Measurements from ENCODE around the gene MTG2.
A peak's percentile ranks its signal among the peaks of the same experiment; 100 is the strongest.
"Not testable (repeated sequence)": the region's sequence is repeated elsewhere in the genome, so short reads cannot be mapped to it uniquely, and the experiment has no call there.

The MTG2 gene

DNA sequence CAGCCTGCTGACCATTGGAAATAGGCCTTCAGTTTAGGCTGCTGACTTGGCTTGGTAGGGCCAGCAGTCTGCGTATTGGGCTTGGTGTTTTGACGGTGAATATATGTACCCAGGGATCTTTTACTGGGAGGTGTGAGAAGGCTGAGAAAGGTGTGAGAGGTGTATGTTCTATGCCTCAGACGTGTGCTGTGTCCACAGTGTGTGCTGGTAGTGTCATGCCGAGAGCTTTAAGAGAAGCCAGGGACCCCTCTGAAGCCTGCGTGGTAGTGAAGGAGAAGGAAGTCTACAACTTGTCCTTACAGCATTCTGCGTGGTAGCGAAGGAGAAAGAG is 37.2 kb upstream of the MTG2 start:
- DNase-seq (ENCODE audit: low spot score): no peak

DNA sequence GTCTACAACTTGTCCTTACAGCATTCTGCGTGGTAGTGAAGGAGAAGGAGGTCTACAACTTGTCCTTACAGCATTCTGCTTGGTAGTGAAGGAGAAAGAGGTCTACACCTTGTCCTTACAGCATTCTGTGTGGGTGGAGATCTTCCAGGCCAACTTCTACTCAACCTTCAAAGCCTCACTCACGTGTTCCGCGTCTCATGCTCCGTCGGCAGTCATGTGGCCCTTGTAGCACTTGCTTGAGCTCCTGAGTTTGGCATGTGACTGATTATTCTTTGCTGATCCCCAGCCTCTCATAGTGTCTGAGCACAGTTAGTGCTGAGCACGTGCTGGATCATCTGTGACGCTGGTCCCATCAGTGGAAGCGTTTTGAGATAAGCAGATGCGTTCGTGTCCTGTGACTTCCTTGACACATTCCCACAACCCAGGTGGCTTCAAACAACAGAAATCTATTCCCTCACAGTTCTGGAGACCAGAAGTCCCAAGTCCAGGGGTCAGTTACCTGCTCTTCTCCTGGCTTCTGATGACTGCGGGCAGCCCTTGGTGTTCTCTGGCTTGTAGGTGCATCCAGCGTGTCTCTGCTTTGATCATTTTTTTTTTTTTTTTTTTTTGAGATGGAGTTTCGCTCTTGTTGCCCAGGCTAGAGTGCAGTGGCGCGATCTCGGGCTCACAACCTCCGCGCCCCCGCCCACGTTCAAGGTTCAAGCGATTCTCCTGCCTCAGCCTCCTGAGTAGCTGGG is 36.6 kb upstream of the MTG2 start:
- no peak for DNase-seq (ENCODE audit: low spot score)

- DNase-seq (ENCODE audit: low spot score): no peak
These were observed 35.7 kb upstream of the MTG2 start for GRCh38 chr20:62147125-62147524.

- DNase-seq (ENCODE audit: low spot score): no peak
These were observed 35.3 kb upstream of the MTG2 start for GRCh38 chr20:62147528-62147927.

- DNase-seq (ENCODE audit: low spot score): not testable (repeated sequence)
These were observed 34.4 kb upstream of the MTG2 start for GRCh38 chr20:62148383-62148782.

- DNase-seq (ENCODE audit: low spot score): no peak
These were observed 33.9 kb upstream of the MTG2 start for GRCh38 chr20:62148908-62149314.

DNA sequence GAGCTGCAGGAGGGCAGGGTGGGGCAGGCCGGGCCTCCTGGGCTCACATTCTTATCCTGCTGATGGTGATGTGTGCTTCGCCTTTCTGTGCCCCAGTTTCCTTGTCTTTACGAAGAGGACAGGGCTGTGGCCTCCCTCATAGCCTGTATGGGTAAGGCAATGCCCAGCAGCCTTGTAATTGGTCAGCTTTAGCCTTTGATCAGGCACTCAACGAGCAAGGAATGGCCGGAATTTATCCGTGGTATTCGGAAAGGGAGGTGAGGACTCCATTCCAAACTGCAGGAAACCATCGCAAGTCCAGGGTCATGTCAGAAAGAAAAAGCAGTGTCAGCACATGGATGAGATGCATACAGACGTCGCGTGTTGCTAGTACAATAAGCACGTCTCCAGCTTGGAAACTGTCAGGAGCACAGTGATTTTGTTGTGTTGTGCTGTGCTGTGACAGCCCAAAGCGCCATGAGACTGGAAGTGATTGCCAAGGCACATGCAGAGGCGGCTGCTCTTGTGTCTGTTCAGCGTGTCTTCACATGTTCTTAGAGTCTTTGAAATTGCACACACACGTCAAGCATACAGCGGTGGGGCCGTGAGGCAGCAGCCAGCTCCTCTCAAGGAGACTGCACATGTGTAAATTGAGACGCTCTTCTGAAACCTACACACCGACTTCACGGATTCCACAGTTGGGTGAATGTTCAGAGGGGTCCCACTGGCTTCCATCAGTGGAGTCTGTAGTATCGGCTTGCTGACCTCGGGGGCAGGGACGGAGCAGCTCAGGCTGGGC is 33.1 kb upstream of the MTG2 start:
- peak; percentile 41 for DNase-seq (ENCODE audit: low spot score)

DNA sequence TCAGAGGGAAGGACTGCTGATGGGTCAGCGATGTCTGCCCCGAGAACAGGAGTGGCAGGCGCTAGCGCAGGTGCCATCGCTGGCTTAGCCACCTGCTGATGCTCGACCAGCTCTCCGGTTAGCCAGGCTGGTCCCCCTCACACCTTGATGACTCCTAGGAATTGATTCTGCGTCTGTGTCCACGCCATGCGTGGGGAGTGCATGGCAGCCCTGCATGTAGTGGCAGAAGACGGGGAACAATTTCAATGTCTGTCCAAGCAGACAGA is 32.6 kb upstream of the MTG2 start:
- no peak for DNase-seq (ENCODE audit: low spot score)

GRCh38 chr20:62151225-62151624 is 31.6 kb upstream of the MTG2 start:
- no peak for DNase-seq (ENCODE audit: low spot score)

DNA sequence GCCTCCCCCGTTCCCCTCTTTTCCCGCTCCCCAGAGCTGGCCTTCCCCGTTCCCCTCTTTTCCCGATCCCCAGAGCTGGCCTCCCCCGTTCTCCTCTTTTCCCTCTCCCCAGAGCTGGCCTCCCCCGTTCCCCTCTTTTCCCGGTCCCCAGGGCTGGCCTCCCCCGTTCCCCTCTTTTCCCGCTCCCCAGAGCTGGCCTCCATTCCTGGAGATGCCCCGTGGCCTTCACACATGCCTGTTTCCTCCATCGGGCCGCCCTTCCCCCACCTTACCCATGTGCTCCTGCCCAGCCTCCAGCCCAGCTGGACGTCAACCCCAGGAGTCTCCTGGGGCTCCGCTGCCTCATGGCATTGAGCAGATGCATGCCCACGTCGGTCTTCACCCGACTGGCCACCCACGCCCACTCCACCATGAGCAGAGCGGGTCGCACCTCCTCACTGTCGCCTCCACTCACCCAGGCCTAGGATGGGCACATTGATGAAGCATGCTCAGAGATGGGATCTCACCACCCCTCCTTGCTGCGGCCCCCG is 30.9 kb upstream of the MTG2 start:
- DNase-seq (ENCODE audit: low spot score): no peak

DNA sequence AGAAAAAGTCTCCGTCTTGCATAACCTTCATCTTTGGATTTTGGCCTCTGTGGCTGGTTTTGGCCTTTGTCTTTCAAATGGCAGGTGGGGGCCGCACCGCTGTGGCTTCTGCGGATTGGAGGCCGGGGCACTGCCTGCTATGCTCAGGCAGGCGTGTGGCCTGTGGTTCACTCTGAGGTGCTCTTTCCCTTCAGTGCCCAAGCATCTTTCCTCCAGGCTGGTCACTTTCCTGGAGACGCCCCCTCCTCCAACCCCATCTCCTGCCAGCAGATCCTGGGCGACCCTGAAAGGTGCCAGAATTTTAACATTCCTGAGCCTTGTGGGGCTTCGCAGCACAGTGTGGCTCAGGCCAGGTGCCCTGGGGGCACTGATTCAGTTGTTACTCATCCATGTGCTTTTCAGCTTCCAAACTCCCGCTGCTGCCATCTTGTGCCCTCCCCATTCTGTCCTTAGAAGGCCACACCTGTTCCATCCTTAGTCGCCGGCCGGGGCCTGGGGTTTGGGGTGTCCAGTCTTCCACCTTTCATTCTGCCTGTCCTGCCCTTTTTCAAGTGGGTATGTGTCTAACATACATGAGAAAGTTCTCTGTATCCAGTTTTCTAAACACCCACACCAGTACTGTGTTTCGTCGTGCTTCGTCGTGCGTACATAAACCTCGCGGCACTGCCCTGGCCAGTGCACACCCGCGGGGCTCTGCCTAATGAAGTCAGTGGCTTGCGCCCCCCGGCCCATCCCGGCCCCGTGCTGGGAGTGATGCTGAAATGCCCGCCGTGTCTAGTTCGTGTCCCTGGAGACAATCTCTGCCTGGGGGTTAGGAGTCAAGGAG is 27.2 kb upstream of the MTG2 start:
- DNase-seq (ENCODE audit: low spot score): peak; percentile 73

DNA sequence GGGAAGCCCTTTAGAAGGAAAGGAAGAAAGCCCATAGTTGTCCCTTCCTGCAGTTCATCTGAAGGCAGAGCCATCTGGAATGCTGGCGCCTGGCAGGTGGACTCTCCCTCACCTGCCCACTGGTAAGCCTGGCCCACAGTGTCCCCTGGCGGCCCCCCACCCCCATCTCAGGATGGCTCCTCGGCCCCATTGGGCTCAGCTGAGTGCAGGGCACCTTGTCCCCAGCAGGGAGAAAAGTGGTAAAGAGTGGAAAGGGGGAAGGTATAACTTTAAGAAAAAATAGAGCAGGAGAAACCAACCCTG is 26.6 kb upstream of the MTG2 start:
- DNase-seq (ENCODE audit: low spot score): no peak

DNA sequence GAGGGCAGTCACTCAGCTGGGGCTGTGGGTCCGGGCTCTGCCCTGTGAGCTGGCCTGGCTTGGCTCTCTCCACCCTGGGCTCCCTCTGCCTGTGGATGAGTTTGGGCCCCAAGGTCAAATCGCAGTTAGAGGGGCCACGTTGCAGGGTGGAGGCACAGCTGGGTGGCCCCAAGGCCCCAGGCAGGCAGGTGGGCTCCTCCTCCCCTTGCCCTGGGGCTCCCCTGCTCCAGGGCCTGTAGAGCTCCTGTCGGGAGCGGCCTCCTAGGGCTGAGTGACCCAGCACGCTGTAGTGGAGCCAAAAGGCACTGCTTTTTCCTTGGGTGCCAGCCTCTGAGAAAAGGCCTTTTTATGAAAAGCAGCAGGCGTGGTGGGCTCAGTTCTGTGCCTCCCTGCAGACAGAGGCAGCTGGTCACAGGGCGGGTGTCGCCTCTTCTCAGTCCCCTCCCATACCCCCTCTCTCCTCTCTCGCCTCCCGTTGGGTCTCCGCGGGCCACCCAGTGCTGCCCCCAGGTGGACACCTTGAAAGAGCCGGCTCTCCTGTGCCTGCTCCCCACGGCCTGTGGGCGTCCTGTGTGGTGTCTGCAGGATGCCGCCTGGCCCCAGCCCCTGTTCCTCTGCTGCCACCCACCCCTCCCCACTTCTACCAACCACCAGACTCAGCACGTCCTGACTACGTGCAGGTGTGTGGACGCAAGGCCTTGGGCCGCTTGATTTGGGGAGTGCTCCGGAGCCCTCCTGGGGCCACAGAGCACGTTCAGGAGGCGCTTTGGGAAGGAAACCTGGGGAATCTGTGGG is 26.0 kb upstream of the MTG2 start:
- DNase-seq (ENCODE audit: low spot score): peak; percentile 52

DNA sequence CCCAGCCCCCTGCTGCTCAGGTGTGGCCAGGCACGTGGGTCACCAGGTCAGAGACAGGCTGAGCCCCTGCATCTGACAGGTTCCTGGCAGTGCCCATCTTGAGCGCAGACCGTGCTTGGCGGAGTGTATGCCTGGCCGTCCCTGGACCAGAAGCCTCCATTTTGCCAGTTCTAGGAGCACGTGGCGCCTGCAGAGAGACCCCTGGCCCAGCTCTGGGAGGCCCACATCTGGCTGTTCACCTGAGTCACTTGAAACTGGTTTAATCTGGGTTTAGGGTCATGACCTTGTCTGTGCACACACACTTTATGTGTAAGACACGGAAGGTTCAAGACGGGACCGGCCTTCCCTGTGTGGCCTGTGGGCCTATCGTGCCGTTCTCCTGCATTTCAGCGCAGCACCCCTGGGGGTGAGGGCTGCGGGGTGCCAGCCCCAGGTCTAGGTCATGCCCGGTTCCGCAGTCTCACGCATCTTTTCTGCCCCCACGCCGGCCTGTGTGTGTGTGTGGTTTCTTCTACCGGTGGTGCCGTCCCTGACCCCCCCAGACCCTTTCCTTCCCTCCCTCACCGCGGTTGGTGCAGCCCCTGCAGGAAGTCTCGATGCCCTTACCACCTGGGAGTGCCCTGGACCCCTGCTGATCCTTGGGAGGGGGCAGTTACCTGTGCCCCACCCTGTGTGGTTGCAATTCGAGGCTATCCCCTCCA is 25.3 kb upstream of the MTG2 start:
- DNase-seq (ENCODE audit: low spot score): no peak

DNA sequence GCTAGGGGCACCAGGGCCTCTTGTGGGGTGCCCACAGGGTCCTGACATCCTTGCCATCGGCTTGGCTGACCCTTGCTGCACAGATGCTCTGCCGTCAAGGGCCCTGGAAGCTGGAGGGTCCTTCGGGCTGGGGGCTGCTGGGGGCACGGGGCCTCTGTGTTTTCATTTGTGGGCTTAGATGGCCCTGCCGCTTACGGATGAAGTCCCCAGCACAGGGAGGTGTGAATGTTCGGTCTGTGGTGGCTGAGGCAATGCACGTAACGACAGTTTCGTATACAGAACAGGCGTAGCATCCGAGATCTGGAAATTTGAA is 24.8 kb upstream of the MTG2 start:
- DNase-seq (ENCODE audit: low spot score): no peak

DNA sequence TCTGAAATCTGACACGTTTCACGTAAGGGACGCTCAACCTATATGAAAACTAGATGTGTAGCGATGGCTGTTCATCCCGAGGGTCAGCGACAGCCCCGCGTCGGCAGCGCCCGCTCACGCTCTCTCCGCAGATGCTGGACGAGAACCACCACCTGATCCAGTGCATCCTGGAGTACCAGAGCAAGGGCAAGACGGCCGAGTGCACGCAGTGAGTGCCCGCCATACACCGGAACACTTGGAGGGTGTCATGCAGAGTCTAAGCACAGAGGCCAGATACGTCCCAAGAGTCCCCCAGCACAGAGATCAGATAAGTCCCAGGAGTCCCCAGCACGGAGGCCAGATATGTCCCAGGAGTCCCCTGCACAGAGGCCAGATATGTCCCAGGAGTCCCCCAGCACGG is 24.3 kb upstream of the MTG2 start:
- no peak for DNase-seq (ENCODE audit: low spot score)

- no peak for DNase-seq (ENCODE audit: low spot score)
These were observed 23.8 kb upstream of the MTG2 start for GRCh38 chr20:62159052-62159451.

GRCh38 chr20:62159839-62160238 is 23.0 kb upstream of the MTG2 start:
- DNase-seq (ENCODE audit: low spot score): peak; percentile 92

GRCh38 chr20:62160253-62160652 is 22.6 kb upstream of the MTG2 start:
- no peak for DNase-seq (ENCODE audit: low spot score)

- DNase-seq (ENCODE audit: low spot score): no peak
These were observed 22.0 kb upstream of the MTG2 start for GRCh38 chr20:62160876-62161275.

DNA sequence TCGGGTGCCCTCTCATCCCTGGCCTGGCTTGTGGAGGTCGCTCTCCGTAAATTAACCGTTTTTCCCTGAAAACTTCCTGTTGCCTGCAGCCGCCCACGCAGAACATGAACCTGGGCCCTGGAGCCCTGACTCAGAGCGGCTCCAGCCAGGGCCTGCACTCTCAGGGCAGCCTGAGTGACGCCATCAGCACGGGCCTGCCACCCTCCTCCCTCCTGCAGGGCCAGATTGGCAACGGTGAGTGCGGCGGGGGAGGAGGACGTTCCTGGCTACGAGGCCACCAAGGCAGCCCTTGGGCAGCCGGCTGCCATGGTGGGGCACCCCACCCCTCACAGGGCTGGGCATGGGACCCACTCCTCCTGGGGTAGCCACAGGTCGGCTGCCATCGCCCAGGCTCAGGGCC is 21.5 kb upstream of the MTG2 start:
- DNase-seq (ENCODE audit: low spot score): peak; percentile 68
